Heart right ventricle (tissue), 16 donors: ENCODE results near the gene DLEC1. TPM values are rescaled to one million over a fixed set of nuclear protein-coding genes. Genes with fewer than 3 reads are reported as not detected.

Source experiments
- ATAC-seq, 8 donors: fragments of 200-7000 bp; cut with Tn5 transposase; one replicate each; pipeline ENCODE4 v1.9.1; 2020; ENCODE audit warnings: mild to moderate bottlenecking in 8 of 8, moderate library complexity in 8 of 8, moderate number of reproducible peaks in 1 of 8
- DNase-seq, 2 donors: peaks; one replicate each; pipeline ENCODE4 v3.0.0-alpha.2; 2020
- H3K27ac ChIP-seq, 10 donors: fragments of 200-600 bp; sonication (generic) in 2 of 10; one replicate each; pipeline versions ENCODE4 v1.5.0 to v1.8.0; 2020 to 2022; ENCODE audit warnings: mild to moderate bottlenecking in 3 of 10
- H3K27me3 ChIP-seq, 7 donors: fragments of 200-600 bp; one replicate each; pipeline ENCODE4 v1.8.0; 2021 to 2022; ENCODE audit warnings: mild to moderate bottlenecking in 2 of 7
- H3K36me3 ChIP-seq, 9 donors: fragments of 200-600 bp; sonication (generic) in 1 of 9; one replicate each; pipeline versions ENCODE4 v1.5.0 to v1.8.0; 2020 to 2022; ENCODE audit warnings: mild to moderate bottlenecking in 2 of 9
- H3K4me1 ChIP-seq, 9 donors: fragments of 200-600 bp; sonication (generic) in 1 of 9; one replicate each; pipeline versions ENCODE4 v1.5.0 to v1.8.0; 2020 to 2022; ENCODE audit warnings: mild to moderate bottlenecking in 4 of 9
- H3K4me3 ChIP-seq, 10 donors: fragments of 200-600 bp; sonication (generic) in 2 of 10; one replicate each; pipeline versions ENCODE4 v1.5.0 to v1.8.0; 2020 to 2022; ENCODE audit warnings: mild to moderate bottlenecking in 7 of 10, moderate library complexity in 2 of 10
- H3K9me3 ChIP-seq, 11 donors: fragments of 200-600 bp in 10 of 11; sonication (generic) in 2 of 11; one replicate each; pipeline versions ENCODE4 v1.5.0 to v1.8.0; 2013 to 2022; ENCODE audit warnings: mild to moderate bottlenecking in 2 of 11, control low read depth in 1 of 11, moderate library complexity in 1 of 11
- CTCF ChIP-seq, 9 donors: fragments of 200-600 bp; sonication (generic) in 2 of 9; IDR thresholded peaks; one replicate each; pipeline versions ENCODE4 v1.5.0 to v1.8.0; 2021 to 2022; ENCODE audit warnings: antibody characterized with exemption in 9 of 9, mild to moderate bottlenecking in 5 of 9, moderate library complexity in 1 of 9
- WGBS, 2 donors: extraction: QIAGEN DNeasy Blood & Tissue Kit; methylation state at CpG; one replicate each; pipeline ENCODE4 v1.1.7; 2013; ENCODE audit warnings: inconsistent platforms in 1 of 2; 5-methylcytosine and 5-hydroxymethylcytosine counted together
- intact Hi-C, 10 donors: fragments of 100-400 bp; cut with DNase I; formaldehyde crosslinking; loops; one replicate each; pipeline versions ENCODE4 v1.11.1 to v1.14.2; 2022
- polyA plus RNA-seq, 2 donors: library from polyadenylated mRNA; stranded (reverse); fragments of 200-250 nt; gene quantifications; one replicate each; pipeline ENCODE4 v1.2.3, GENCODE V29; 2013
- total RNA-seq, 10 donors: library from RNA; stranded (reverse); fragmentation: NEBNext Ultra II Directional in 3 of 10; extraction: Animal tissue kit (Norgen Biotek cat#: 25700) in 3 of 10; gene quantifications; one replicate each; pipeline versions ENCODE4 v1.2.1 to v1.2.4, GENCODE V29; 2021 to 2023
- donor health status: Arrhythmogenic right ventricular cardiomyopathy.
- donor health status: ischemic (EF 13 %, LVEDD 7.1; RV severe dilation, severe dysfunction).
- donor health status: healthy with polysubstance abuse.
- donor health status: DM: no; HTN: yes; CAD: no.
- donor health status: DM: no; HTN: no; CAD: no.
- donor health status: ischemic (EF 25% LVEDD 6.9; RV normal size, moderate dysfunction).
- donor health status: ischemic (EF 25% LVEDD 5.7; RV mildly dilated, moderate dysfunction).
- donor health status: healthy.
- donor health status: DM: yes; HTN: yes; CAD: no.
- donor health status: Ischemic cardiomyopathy.
- donor health status: ischemic (EF 35%, LVEDD 5.7; RV mildly dilated, moderate dysfunction).
- donor health status: nonischemic (EF 11% LVEDD 7.7; RV severe dilation, severe dysfunction).
- donor health status: DM: yes; HTN: yes; CAD: no.
- donor health status: PGD.
- donor health status: ischemic (EF 29% LVEDD 5.4; RV normal size, mild dysfunction).
- donor health status: nonischemic (EF 23%, LVEDD 6.1; RV moderate dilation, normal function).

The DLEC1 gene
- total and polyA plus RNA-seq, 12 donors, result 0.09 to 0.66 (median 0.30) TPM; not detected in 4

- Histone ChIP-seq H3K27ac (no peak overlapping the region), H3K36me3 (peaks cover 0 to 83% (median 58%) of the 10 kb centered on the region in 9 donors), H3K4me3 (no peak overlapping the region), H3K4me1 (peaks cover 0 to 10% (median under 1%) of the 10 kb centered on the region in 9 donors), H3K27me3 (no peaks in the 10 kb centered on the region), H3K9me3 (no peaks in the 10 kb centered on the region)
- intact Hi-C loops, result loop anchor here in 2 of 10 donors (5.0 to 10.0 kb wide), 2 partner anchors 352 to 354 kb away; no protein-coding TSS in a partner anchor
- ATAC-seq (no peak), DNase-seq (no peak)
- 88 to 93% methylated on average over 9 of the region's 9 CpGs for WGBS, 2 donors
- TF ChIP-seq CTCF (IDR thresholded peaks at IDR 0.05), result no peak
Observed at GRCh38 chr3:38122712-38123290, 83.8 kb downstream of the DLEC1 start.

- ATAC-seq, result no peak
- no peak for DNase-seq
- 79 to 82% methylated on average over 7 of the region's 7 CpGs for WGBS, 2 donors
- TF ChIP-seq CTCF (IDR thresholded peaks at IDR 0.05), result no peak
- Histone ChIP-seq H3K27me3 (no peaks in the 10 kb centered on the region), H3K4me1 (peaks cover 0 to 23% (median 7%) of the 10 kb centered on the region in 9 donors), H3K36me3 (peaks cover 0 to 100% (median 74%) of the 10 kb centered on the region in 9 donors), H3K4me3 (no peak overlapping the region), H3K27ac (no peak overlapping the region), H3K9me3 (no peaks in the 10 kb centered on the region)
- intact Hi-C loops, result loop anchor here in 2 of 10 donors (5.0 to 10.0 kb wide), 2 partner anchors 350 to 353 kb away; no protein-coding TSS in a partner anchor
Observed at GRCh38 chr3:38124324-38125122, 85.5 kb downstream of the DLEC1 start.

- Histone ChIP-seq H3K9me3 (no peaks in the 10 kb centered on the region), H3K27me3 (no peaks in the 10 kb centered on the region), H3K4me3 (no peak overlapping the region), H3K36me3 (peaks cover 0 to 100% (median 74%) of the 10 kb centered on the region in 9 donors), H3K4me1 (peaks cover 0 to 33% (median 14%) of the 10 kb centered on the region in 9 donors), H3K27ac (no peak overlapping the region)
- intact Hi-C loops, result loop anchor here in 1 of 10 donors (10.0 kb wide), 1 partner anchor 349 kb away; no protein-coding TSS in a partner anchor
- ATAC-seq (no peak), DNase-seq (no peak)
- TF ChIP-seq CTCF (IDR thresholded peaks at IDR 0.05), result no peak
- 94 to 95% methylated on average over 11 of the region's 11 CpGs for WGBS, 2 donors
Observed at GRCh38 chr3:38125305-38126120, 86.5 kb downstream of the DLEC1 start.
